KMS-11 (cell line): Measurements from ENCODE around the gene SCAMP1.

Experiments used
- H2AFZ ChIP-seq: fragments of 200-600 bp; sonication (generic); 2 replicates; pipeline ENCODE4 v1.6.1; 2016; ENCODE audit warnings: antibody characterized with exemption, mixed run types, low read depth
- H3K27ac ChIP-seq: fragments of 200-600 bp; sonication (generic); 2 replicates; pipeline ENCODE4 v1.6.1; 2016; ENCODE audit warnings: mild to moderate bottlenecking, mixed run types
- H3K27me3 ChIP-seq: fragments of 200-600 bp; sonication (generic); 2 replicates; pipeline ENCODE4 v1.6.1; 2017; ENCODE audit warnings: mild to moderate bottlenecking, low read depth, mixed run types, moderate library complexity; ENCODE audit not compliant: insufficient read depth
- H3K36me3 ChIP-seq: fragments of 200-600 bp; sonication (generic); 2 replicates; pipeline ENCODE4 v1.6.1; 2017; ENCODE audit warnings: mild to moderate bottlenecking, mixed run types; ENCODE audit not compliant: insufficient read depth
- H3K4me1 ChIP-seq: fragments of 200-600 bp; sonication (generic); 2 replicates; pipeline ENCODE4 v1.6.1; 2016; ENCODE audit warnings: mild to moderate bottlenecking, low read depth, mixed run types; ENCODE audit not compliant: poor library complexity, severe bottlenecking
- H3K4me2 ChIP-seq: fragments of 200-600 bp; sonication (generic); 2 replicates; pipeline ENCODE4 v1.7.0; 2016; ENCODE audit warnings: mild to moderate bottlenecking, mixed run types
- H3K4me3 ChIP-seq: fragments of 200-600 bp; sonication (generic); IDR thresholded peaks from 2 replicates; pipeline ENCODE4 v1.6.1; 2017; ENCODE audit warnings: low read depth, low read length, mixed read lengths; ENCODE audit not compliant: insufficient read depth
- H3K79me2 ChIP-seq: fragments of 200-600 bp; sonication (generic); 2 replicates; pipeline ENCODE4 v1.6.1; 2016; ENCODE audit warnings: low read depth, mixed run types; ENCODE audit not compliant: insufficient read depth
- H3K9ac ChIP-seq: fragments of 200-600 bp; sonication (generic); 2 replicates; pipeline ENCODE4 v1.6.1; 2016; ENCODE audit warnings: mild to moderate bottlenecking, mixed run types
- H4K20me1 ChIP-seq: fragments of 200-600 bp; sonication (generic); 2 replicates; pipeline ENCODE4 v1.6.1; 2016; ENCODE audit warnings: mild to moderate bottlenecking, mixed run types; ENCODE audit not compliant: insufficient read depth
- CTCF ChIP-seq: fragments of 200-600 bp; sonication (generic); conservative IDR thresholded peaks from 2 replicates; pipeline ENCODE4 v1.6.1; 2017; ENCODE audit warnings: low read depth, mild to moderate bottlenecking, antibody characterized with exemption, low read length, moderate library complexity, mixed read lengths

Gene SCAMP1

GRCh38 chr5:78339617-78340436 is 20.6 kb upstream of the SCAMP1 start:
- Histone ChIP-seq H3K9ac (no peak overlapping the region), H3K4me1 (no peaks in the 10 kb centered on the region), H3K27me3 (no peaks in the 10 kb centered on the region), H3K79me2 (no peaks in the 10 kb centered on the region), H3K36me3 (no peaks in the 10 kb centered on the region), H4K20me1 (no peaks in the 10 kb centered on the region), H3K27ac (no peak overlapping the region), H3K4me3 (no peak overlapping the region), H3K4me2 (no peak overlapping the region), H2AFZ (no peak overlapping the region)
- TF ChIP-seq CTCF = no peak

GRCh38 chr5:78341440-78341839 is 19.0 kb upstream of the SCAMP1 start:
- Histone ChIP-seq H3K36me3 (no peaks in the 10 kb centered on the region), H3K79me2 (no peaks in the 10 kb centered on the region), H4K20me1 (no peaks in the 10 kb centered on the region), H2AFZ (no peak overlapping the region), H3K27me3 (no peaks in the 10 kb centered on the region), H3K4me3 (no peak overlapping the region), H3K27ac (no peak overlapping the region), H3K9ac (no peak overlapping the region), H3K4me1 (no peaks in the 10 kb centered on the region), H3K4me2 (no peak overlapping the region)
- no peak for TF ChIP-seq CTCF

- no peak overlapping the region for H3K27ac ChIP-seq
- H3K4me1 ChIP-seq = no peaks in the 10 kb centered on the region
- H3K4me2 ChIP-seq = no peak overlapping the region
- H3K27me3 ChIP-seq = no peaks in the 10 kb centered on the region
- TF ChIP-seq CTCF = no peak
- H3K79me2 ChIP-seq = no peaks in the 10 kb centered on the region
- no peaks in the 10 kb centered on the region for H3K36me3 ChIP-seq
- no peaks in the 10 kb centered on the region for H4K20me1 ChIP-seq
- H2AFZ ChIP-seq = no peak overlapping the region
- no peak overlapping the region for H3K9ac ChIP-seq
- no peak overlapping the region for H3K4me3 ChIP-seq
Observed at GRCh38 chr5:78345485-78345884, 14.9 kb upstream of the SCAMP1 start.

GRCh38 chr5:78353520-78353919 is 6.9 kb upstream of the SCAMP1 start:
- Histone ChIP-seq H3K4me2 (no peak overlapping the region), H3K4me3 (no peak overlapping the region), H3K9ac (no peak overlapping the region), H3K27me3 (no peaks in the 10 kb centered on the region), H3K79me2 (no peaks in the 10 kb centered on the region), H3K27ac (no peak overlapping the region), H4K20me1 (no peaks in the 10 kb centered on the region), H3K36me3 (no peaks in the 10 kb centered on the region), H2AFZ (no peak overlapping the region), H3K4me1 (no peaks in the 10 kb centered on the region)
- no peak for TF ChIP-seq CTCF
